ENCODE results near the gene ST6GAL2.
A peak's percentile ranks its signal among the peaks of the same experiment; 100 is the strongest.

The ST6GAL2 gene, protein sequence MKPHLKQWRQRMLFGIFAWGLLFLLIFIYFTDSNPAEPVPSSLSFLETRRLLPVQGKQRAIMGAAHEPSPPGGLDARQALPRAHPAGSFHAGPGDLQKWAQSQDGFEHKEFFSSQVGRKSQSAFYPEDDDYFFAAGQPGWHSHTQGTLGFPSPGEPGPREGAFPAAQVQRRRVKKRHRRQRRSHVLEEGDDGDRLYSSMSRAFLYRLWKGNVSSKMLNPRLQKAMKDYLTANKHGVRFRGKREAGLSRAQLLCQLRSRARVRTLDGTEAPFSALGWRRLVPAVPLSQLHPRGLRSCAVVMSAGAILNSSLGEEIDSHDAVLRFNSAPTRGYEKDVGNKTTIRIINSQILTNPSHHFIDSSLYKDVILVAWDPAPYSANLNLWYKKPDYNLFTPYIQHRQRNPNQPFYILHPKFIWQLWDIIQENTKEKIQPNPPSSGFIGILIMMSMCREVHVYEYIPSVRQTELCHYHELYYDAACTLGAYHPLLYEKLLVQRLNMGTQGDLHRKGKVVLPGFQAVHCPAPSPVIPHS

DNA sequence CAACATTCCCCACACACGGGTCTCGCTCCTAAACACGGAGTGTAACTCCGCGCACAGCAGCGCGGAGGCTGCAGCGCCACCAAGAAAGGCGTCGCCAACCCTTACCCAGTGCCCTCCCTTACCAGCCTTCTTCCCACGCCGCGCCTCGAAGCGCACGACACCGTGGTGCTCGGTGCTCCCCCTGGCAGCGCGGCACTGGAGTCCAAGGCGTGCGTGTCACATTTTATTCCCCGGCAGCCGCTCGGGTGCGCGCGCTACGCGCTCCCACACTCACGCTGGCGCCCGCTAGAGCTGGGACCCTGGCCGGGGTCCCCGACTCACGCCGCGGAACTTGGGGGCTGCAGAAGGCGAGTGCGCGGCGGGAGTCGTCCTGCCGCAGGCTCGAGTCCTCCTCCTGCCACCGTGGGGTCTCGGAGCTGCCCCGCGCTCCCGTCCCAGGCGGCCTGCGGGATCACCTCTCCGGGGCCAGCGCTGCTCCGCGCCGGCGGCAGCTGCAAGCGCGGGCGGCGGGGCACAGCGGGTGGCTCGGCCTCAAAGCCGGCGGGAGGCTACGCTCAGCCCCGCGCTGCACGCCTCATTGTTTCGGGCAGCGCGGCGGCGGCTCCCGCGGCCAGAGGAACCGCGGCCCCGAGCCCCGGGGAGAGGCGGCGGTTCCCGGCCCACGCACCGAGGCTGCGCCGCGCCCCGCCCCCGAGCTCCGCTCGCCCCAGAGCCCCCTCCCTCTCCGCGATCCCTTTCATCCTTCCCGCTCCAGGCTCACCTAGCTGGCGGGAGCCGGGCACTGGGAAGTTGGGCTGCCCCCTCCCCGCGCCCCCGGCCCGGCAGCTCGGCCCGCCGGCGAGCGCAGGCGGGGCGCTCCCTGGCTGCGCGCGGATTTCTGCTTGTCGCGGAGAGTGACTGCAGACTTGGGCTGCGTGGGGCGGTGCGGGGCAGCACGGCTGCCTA is at the start of gene ST6GAL2:
ST6GAL2 (minus strand) TSS at position 197 of the 945 bp plus-strand sequence. CDS start 42,190 bp downstream, outside the sequence.
- CTCF ChIA-PET: no interaction called here
- no peak for DNase-seq (ENCODE audit: low read depth, low spot score)
- TF ChIP-seq, protein P1, sequence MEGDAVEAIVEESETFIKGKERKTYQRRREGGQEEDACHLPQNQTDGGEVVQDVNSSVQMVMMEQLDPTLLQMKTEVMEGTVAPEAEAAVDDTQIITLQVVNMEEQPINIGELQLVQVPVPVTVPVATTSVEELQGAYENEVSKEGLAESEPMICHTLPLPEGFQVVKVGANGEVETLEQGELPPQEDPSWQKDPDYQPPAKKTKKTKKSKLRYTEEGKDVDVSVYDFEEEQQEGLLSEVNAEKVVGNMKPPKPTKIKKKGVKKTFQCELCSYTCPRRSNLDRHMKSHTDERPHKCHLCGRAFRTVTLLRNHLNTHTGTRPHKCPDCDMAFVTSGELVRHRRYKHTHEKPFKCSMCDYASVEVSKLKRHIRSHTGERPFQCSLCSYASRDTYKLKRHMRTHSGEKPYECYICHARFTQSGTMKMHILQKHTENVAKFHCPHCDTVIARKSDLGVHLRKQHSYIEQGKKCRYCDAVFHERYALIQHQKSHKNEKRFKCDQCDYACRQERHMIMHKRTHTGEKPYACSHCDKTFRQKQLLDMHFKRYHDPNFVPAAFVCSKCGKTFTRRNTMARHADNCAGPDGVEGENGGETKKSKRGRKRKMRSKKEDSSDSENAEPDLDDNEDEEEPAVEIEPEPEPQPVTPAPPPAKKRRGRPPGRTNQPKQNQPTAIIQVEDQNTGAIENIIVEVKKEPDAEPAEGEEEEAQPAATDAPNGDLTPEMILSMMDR (IDR thresholded peaks at IDR 0.05; ENCODE audit: insufficient read depth, low read length, missing control alignments): no peak
- POLR2A ChIA-PET: interaction anchor here (0.6 kb wide), 1 partner anchor 142 kb away, joined by 3 read pairs; no protein-coding TSS in a partner anchor
- peak within 1 kb of the TSS; percentile 52 for H3K4me3 ChIP-seq (ENCODE audit: low read depth, low read length)

- ChIA-PET CTCF (no interaction called here), POLR2A (no interaction called here)
- no peak for DNase-seq (ENCODE audit: low read depth, low spot score)
- no peak overlapping the region for H3K4me3 ChIP-seq (ENCODE audit: low read depth, low read length)
- TF ChIP-seq, protein P1 (IDR thresholded peaks at IDR 0.05; ENCODE audit: insufficient read depth, low read length, missing control alignments): no peak
Observed at GRCh38 chr2:106932644-106933043, 46.7 kb upstream of the ST6GAL2 start.

DNA sequence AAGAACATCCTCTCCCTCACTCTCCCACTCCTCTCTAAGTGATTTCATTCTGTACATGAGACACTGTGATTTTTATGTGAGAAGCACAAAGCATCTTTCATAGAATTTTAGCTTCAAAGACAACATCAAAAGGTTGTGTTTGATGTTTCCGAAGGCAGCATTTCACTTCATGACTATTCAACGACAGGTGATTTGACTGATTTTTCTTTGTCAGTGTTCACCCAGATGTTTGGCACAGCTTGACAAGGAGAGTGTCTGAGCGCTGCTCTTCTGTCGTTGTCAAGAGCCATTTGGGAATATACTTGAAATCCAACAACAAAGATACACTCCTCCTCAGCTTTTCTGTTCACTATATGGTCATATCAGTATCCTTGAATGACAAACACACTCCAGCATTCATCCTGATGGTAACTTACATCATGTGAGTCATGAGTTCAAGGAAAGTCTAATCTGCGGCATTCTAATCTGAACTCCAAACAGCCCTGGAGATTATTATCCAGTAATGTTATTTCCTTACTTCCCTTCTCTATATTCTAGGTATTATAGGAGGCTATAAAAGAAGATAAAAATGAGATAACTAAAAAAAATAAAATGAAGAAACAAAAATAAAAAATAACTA is 45.9 kb upstream of the ST6GAL2 start:
- ChIA-PET CTCF (interaction anchor here (1.2 kb wide), 1 partner anchor 12 kb away, joined by 3 read pairs; no protein-coding TSS in a partner anchor), POLR2A (no interaction called here)
- TF ChIP-seq, protein P1 (IDR thresholded peaks at IDR 0.05; ENCODE audit: insufficient read depth, low read length, missing control alignments): no peak
- H3K4me3 ChIP-seq (ENCODE audit: low read depth, low read length): no peak overlapping the region
- DNase-seq (ENCODE audit: low read depth, low spot score): no peak

GRCh38 chr2:106921451-106921850 is 35.5 kb upstream of the ST6GAL2 start:
- DNase-seq (ENCODE audit: low read depth, low spot score): no peak
- H3K4me3 ChIP-seq (ENCODE audit: low read depth, low read length): no peak overlapping the region
- POLR2A ChIA-PET: no interaction called here
- TF ChIP-seq, protein P1 (IDR thresholded peaks at IDR 0.05; ENCODE audit: insufficient read depth, low read length, missing control alignments): no peak
- CTCF ChIA-PET: no interaction called here

DNA sequence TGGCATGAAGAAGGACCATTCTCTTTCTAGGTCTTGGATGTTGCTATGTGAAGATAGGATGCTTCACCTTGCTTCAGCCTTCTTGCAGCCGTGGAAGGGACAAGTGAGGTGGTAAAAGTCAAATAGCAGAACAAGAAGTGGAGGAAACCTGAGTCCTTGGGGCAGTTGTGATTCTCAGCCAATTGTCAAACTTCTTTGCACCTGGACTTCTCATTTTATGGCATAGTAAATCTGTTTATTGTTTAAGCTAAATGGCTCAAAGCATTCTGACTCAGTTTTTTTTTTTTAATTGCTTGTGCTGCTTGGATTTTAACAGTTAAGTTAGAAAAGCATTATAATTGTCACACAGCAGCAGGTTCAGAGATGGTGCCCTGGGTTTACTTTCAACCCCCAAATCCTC is 33.0 kb upstream of the ST6GAL2 start:
- ChIA-PET POLR2A (no interaction called here), CTCF (interaction anchor here (0.6 kb wide), 1 partner anchor 22 kb away, joined by 3 read pairs; no protein-coding TSS in a partner anchor)
- no peak for DNase-seq (ENCODE audit: low read depth, low spot score)
- TF ChIP-seq, protein P1 (IDR thresholded peaks at IDR 0.05; ENCODE audit: insufficient read depth, low read length, missing control alignments): no peak
- H3K4me3 ChIP-seq (ENCODE audit: low read depth, low read length): no peak overlapping the region

Measured in AG04449 (cell line).